Testis (tissue), 2 donors: Measurements from ENCODE around the gene ANKRD55.

Source experiments
- CTCF ChIP-seq, 3 experiments: fragments of 450-650 bp in 2 of 3; fragments of 200-600 bp in 1 of 3; sonication (generic) in 1 of 3; IDR thresholded peaks; one replicate each; pipeline ENCODE4 v1.5.1; 2016 to 2019; ENCODE audit warnings: antibody characterized with exemption in 3 of 3, mild to moderate bottlenecking in 2 of 3, moderate library complexity in 1 of 3
- POLR2A ChIP-seq: fragments of 450-650 bp; IDR thresholded peaks from one replicate; pipeline ENCODE4 v1.6.1; 2017; ENCODE audit warnings: antibody characterized with exemption, mild to moderate bottlenecking, moderate library complexity

DNA sequence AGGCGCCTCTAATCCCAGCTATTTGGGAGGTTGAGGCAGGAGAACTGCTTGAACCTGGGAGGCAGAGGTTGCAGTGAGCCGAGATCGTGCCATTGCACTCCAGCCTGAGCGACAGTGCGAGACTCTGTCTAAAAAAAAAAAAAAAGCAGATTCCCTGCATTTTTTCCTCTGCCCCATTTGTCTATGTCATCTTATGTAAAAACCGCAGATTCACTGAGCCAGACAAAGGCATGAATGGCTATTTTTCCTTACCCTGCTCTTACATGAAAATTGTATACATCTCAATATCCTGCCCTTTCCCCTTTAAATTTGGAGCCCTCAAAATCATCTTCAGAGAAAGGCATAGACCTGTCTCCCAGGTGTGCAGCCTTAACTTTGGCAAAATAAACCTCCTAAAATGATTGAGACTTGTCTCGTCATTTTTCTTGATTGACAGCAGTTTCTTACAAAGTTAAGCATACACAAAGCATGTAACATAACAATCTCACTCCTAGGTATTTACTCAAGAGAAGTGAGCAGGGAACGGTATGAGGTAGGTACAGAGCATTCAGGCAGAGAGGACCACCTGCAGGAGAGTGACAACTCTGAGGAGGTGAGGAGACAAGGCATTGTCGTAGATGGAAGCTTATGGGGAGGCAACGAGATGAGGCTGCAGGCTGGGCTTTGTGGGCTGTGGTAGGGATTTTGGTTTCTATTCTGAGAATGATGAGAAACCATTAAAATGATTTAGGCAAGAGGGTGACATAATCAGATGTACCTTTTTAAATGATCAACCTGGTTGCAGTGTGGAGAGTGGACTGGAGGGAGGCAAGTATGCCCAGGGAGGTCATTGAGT is 172.6 kb downstream of the ANKRD55 start:
- TF ChIP-seq CTCF (IDR thresholded peaks at IDR 0.05): no peak
- TF ChIP-seq POLR2A: no peak
